Measurements from ENCODE around the gene SYT2.

DNA sequence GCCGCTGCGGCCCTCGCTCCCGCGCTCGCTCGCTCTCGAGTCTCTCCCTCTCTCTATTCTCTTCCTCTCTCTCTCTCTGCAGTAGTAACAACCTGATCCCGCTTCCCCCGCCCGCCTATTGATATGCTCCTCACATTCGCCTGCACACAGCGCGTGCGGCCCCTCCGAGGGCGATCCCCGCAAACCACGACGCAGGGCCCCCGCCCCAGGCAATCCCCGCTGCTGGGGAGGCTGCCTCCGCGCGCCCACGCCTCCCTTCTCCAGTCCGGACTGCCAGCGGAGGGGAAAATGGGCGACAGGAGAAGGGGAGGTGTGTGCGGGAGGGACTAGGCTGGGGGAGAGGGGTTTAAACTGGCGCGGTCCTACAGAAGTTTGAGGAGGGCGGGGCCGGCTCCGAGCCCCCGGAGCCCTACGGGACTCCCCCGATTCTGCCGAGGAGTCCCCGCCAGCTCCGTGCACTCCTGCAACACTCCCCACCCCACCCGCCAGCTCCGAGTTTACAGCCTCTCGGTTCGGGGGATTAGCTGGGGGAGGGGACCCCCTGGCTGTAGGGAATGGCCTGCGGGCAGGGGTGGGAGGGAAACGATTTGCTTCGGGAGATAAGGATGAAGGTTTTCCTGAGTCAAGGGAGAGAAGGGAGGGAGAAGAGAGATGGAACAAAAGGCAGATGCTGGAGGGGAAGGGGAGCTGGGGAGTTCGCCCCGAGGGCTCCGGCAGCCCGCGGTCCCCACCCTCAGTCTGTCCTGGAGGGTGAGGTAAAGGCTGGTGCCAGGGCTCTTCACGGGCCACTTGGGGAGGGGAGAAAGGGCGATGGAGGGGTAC lies 66.6 kb downstream of the SYT2 start:
- TF ChIP-seq, protein P1, sequence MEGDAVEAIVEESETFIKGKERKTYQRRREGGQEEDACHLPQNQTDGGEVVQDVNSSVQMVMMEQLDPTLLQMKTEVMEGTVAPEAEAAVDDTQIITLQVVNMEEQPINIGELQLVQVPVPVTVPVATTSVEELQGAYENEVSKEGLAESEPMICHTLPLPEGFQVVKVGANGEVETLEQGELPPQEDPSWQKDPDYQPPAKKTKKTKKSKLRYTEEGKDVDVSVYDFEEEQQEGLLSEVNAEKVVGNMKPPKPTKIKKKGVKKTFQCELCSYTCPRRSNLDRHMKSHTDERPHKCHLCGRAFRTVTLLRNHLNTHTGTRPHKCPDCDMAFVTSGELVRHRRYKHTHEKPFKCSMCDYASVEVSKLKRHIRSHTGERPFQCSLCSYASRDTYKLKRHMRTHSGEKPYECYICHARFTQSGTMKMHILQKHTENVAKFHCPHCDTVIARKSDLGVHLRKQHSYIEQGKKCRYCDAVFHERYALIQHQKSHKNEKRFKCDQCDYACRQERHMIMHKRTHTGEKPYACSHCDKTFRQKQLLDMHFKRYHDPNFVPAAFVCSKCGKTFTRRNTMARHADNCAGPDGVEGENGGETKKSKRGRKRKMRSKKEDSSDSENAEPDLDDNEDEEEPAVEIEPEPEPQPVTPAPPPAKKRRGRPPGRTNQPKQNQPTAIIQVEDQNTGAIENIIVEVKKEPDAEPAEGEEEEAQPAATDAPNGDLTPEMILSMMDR (IDR thresholded peaks at IDR 0.05 in 2 of 3, conservative IDR thresholded peaks at IDR 0.05 in 1 of 3; ENCODE audit: control insufficient read depth in 2 of 3, extremely low read depth in 1 of 3, insufficient read depth in 1 of 3, low read depth in 3 of 3, low read length in 3 of 3) = no peak
- no peak for TF ChIP-seq POLR2A (IDR thresholded peaks at IDR 0.05; ENCODE audit: low read depth, low read length)
- TF ChIP-seq CHD4 (IDR thresholded peaks at IDR 0.05) = no peak
- TF ChIP-seq, protein P2, sequence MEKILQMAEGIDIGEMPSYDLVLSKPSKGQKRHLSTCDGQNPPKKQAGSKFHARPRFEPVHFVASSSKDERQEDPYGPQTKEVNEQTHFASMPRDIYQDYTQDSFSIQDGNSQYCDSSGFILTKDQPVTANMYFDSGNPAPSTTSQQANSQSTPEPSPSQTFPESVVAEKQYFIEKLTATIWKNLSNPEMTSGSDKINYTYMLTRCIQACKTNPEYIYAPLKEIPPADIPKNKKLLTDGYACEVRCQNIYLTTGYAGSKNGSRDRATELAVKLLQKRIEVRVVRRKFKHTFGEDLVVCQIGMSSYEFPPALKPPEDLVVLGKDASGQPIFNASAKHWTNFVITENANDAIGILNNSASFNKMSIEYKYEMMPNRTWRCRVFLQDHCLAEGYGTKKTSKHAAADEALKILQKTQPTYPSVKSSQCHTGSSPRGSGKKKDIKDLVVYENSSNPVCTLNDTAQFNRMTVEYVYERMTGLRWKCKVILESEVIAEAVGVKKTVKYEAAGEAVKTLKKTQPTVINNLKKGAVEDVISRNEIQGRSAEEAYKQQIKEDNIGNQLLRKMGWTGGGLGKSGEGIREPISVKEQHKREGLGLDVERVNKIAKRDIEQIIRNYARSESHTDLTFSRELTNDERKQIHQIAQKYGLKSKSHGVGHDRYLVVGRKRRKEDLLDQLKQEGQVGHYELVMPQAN (conservative IDR thresholded peaks at IDR 0.05) = no peak
- no peak for TF ChIP-seq SIN3A (IDR thresholded peaks at IDR 0.05; ENCODE audit: low read depth, low read length)
- TF ChIP-seq POLR2AphosphoS5 (IDR thresholded peaks at IDR 0.05; ENCODE audit: low read length) = no peak
- no peak for TF ChIP-seq SMAD1 (IDR thresholded peaks at IDR 0.05; ENCODE audit: low read depth, partially characterized antibody)
- no peak for TF ChIP-seq NFYB (IDR thresholded peaks at IDR 0.05; ENCODE audit: insufficient read depth, low read depth, low read length)
- TF ChIP-seq RCOR1 (conservative IDR thresholded peaks at IDR 0.05; ENCODE audit: low read depth, low read length) = no peak
- TF ChIP-seq, protein P3, sequence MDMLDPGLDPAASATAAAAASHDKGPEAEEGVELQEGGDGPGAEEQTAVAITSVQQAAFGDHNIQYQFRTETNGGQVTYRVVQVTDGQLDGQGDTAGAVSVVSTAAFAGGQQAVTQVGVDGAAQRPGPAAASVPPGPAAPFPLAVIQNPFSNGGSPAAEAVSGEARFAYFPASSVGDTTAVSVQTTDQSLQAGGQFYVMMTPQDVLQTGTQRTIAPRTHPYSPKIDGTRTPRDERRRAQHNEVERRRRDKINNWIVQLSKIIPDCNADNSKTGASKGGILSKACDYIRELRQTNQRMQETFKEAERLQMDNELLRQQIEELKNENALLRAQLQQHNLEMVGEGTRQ (IDR thresholded peaks at IDR 0.05; ENCODE audit: borderline replicate concordance, low read depth, low read length) = no peak
- no peak for TF ChIP-seq ZNF24 (IDR thresholded peaks at IDR 0.05)
- no peak for TF ChIP-seq EZH2 (IDR thresholded peaks at IDR 0.05; ENCODE audit: borderline replicate concordance, control insufficient read depth, low read depth, low read length)
